Stimulated activated CD4-positive, alpha-beta T cell treated with anti-CD3 and anti-CD28 coated beads, Interleukin-1b, Interleukin-23, amount 100 ng/mL, for 24 hours (primary cell): Measurements from ENCODE around the gene LIPA.
A peak's percentile ranks its signal among the peaks of the same experiment; 100 is the strongest.
"Not testable (repeated sequence)": the region's sequence is repeated elsewhere in the genome, so short reads cannot be mapped to it uniquely, and the experiment has no call there.

ENCODE experiments used
- DNase-seq, 4 experiments: peaks; one replicate each; pipeline ENCODE4 v3.0.0-alpha.2; 2020; ENCODE audit warnings: low read depth in 4 of 4, low spot score in 1 of 4

LIPA gene

DNA sequence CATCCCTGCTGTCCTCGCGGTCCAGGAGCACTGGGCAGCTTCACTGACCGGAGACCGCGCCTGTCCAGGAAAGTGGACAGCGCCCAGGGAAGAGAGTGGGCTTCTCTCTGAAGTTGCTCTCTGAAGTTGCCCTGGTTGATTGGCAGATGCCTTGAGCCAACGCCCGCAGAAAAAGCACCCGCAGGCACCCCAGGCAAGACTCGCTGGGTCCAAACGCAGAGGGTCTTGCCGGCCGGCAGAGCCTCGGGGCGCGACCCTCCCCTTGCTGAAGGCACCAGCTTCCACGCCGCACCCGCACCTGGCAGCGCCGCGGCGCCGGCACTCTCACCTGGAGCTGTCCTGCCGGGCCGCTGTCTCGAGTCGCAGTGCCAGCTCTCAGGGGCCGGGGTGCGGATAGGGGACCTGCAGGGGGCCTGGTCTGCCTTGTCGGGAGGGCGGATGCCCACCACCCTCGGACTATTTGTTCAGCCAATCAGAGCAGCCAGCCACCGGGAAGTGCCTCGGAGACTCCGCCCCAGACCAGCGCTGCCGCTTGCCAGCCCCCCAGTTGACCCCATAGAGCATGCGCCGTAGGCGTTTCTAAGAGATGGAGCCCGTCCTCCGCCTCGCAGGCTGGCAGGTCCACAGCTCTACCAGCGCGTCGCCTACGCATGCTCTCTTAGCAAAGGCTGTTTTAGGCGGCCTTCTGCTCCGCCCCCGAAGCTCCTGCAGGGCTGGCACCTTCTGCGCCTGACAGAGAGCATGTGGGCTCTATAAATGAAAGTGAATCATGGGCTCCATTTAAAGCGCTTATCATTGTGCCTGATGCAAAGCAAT lies at the start of gene LIPA:
TSS of gene LIPA (minus strand) at position 367 of the 816 bp plus-strand sequence. CDS start 4,127 bp downstream, outside the sequence.
- peak; percentile 81 to 92 (median 90) for DNase-seq

GRCh38 chr10:89301232-89301631 lies 49.7 kb upstream of the LIPA start:
- DNase-seq, result no peak

DNA sequence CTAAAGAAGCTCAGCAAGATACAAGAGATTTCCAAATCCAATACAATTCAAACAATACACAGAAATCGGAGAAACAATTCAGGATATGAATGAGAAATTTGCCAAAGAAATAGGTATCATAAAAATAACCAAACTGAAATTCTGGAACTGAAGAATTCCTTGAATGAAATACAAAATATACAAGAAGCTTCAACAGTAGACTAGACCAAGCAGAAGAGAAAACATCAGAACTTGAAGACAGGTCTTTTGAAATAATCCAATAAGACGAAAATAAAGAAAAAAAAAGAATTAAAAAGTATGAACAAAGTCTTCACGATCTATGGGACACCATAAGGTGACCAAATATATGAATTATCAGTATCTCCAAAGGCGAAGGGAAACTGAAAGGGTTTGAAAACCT lies 47.5 kb upstream of the LIPA start:
- DNase-seq, result no peak

GRCh38 chr10:89297791-89298190 lies 46.2 kb upstream of the LIPA start:
- DNase-seq, result no peak

GRCh38 chr10:89297356-89297755 lies 45.8 kb upstream of the LIPA start:
- DNase-seq, result no peak

DNA sequence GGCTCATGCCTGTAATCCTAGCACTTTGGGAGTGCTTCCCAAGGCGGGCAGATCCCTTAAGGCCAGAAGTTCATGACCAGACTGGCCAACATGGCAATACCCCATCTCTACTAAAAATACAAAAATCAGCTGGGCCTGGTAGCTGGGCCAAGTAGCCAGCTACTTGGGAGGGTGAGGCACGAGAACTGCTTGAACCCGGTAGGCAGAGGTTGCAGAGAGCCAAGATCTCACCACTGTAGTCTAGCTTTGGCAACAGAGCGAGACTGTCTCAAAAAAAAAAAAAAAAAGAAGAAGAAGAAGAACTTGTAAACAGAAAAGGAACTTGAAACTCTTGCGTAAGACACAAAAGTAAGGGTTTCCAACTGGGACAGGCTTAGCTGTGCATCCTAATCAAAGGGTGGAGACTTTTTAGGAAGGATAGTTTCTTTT lies 44.7 kb upstream of the LIPA start:
- DNase-seq, result no peak

DNA sequence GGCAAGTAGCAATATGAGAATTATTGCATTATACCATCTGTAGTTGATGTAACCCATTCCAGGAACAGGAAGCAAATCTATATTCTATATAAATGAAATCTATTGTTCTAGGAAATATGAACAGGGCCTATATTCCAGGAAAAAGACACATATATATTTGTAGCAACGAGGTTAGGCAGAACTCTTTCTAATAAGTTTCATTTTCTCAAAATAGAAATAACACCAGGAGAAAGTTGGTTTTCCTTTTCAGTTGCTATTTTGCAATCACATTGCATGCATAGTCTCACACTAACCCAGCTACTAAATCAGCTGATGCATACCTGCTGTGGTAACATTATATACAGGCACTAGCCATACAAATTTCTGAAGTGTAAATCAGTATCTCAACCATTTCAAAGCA lies 44.0 kb upstream of the LIPA start:
- DNase-seq, result no peak

DNA sequence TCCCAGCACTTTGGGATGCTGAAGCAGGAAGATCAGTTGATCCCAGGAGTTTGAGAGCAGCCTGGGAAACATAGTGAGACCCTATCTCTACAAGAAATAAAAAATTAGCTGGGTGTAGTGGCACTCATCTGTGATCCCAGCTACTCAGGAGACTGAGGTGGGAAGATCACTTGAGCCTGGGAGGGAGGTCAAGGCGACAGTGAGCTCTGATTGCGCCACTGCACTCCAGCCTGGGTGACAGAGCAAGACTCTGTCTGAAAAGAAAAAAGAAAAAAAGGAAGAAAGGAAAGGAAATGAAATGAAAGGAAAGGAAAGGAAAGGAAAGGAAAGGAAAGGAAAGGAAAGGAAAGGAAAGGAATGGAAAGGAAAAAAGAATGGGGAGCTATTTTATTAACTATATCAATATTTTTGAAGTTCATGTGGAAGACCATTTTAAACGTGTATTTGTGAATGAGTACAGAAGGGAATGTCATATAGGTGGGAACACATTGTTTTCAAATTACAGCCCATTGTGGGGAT lies 43.2 kb upstream of the LIPA start:
- DNase-seq, result no peak

DNA sequence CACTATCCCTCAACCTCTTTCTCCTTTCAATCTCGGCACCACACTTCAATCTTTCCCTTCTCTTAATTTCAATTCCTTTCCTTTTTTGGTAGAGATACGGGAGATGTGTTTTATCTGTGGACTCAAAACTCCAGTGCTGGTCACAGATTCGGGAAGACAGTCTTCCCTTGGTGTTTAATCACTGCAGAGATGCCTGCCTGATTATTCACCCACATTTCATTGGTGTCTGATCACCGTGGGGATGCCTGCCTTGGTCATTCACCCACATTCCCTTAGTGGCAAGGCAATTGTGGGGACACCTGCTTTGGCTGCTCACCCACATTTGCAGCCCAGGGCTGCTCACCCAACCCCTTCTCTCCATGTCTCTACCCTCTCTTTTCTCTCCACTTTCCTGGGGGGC lies 33.7 kb upstream of the LIPA start:
- DNase-seq, result not testable (repeated sequence)

DNA sequence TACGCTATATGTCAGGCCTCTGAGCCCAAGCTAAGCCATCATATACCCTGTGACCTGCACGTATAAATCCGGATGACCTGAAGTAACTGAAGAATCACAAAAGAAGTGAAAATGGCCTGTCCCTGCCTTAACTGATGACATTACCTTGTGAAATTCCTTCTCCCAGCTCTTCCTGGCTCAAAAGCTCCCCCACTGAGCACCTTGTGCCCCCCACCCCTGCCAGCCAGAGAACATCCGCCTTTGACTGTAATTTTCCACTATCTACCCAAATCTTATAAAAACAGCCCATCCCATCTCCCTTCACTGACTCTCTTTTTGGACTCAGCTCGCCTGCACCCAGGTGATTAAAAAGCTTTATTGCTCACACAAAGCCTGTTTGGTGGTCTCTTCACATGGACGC lies 33.1 kb upstream of the LIPA start:
- DNase-seq, result not testable (repeated sequence)

- DNase-seq, result no peak
These were observed 32.4 kb upstream of the LIPA start for GRCh38 chr10:89283936-89284475.

- DNase-seq, result no peak
These were observed 31.7 kb upstream of the LIPA start for GRCh38 chr10:89283025-89283935.

GRCh38 chr10:89281606-89282395 lies 30.2 kb upstream of the LIPA start:
- DNase-seq, result no peak

DNA sequence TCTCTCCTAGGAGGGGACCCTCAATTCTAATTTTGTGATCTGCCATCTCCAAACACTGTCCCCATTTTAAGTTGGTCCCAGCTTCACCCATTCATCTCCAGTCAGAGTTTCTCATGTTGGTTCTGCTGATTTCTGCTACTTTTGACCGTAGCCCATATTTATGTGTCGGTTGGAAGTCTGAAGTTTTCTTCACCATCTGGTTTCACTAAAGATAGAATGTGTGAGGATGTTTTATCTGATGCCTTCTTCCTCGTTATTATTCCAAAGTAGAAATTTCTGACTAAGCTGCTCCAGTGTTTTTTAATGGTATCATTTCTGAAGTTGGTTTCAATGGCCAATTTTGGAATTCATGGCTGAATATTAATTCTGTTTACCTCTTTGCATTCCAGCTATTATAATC lies 28.9 kb upstream of the LIPA start:
- no peak for DNase-seq

GRCh38 chr10:89279421-89279869 lies 27.9 kb upstream of the LIPA start:
- DNase-seq, result no peak

GRCh38 chr10:89278900-89279392 lies 27.4 kb upstream of the LIPA start:
- DNase-seq, result no peak

- no peak for DNase-seq
These were observed 26.5 kb upstream of the LIPA start for GRCh38 chr10:89278034-89278535.

DNA sequence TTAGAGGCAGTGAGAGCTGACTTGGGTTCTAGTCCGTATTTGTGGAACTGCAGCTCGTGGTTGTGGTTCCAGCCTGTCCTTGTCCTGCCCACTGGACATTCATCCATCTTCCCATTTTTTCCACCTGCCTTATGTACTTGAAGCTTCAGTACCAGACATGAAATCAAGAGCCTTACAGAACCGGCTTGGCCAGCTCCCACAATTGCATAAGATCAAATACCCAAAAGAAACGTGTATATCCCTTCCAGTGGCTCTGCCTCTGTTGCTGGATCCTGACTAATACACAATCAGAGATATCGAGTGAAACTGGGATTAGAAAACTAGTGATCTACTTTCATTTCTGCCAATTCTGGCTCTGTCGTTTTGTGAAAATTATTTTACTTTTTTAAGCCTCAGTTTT lies 23.8 kb upstream of the LIPA start:
- no peak for DNase-seq

- no peak for DNase-seq
These were observed 23.4 kb upstream of the LIPA start for GRCh38 chr10:89274928-89275327.

DNA sequence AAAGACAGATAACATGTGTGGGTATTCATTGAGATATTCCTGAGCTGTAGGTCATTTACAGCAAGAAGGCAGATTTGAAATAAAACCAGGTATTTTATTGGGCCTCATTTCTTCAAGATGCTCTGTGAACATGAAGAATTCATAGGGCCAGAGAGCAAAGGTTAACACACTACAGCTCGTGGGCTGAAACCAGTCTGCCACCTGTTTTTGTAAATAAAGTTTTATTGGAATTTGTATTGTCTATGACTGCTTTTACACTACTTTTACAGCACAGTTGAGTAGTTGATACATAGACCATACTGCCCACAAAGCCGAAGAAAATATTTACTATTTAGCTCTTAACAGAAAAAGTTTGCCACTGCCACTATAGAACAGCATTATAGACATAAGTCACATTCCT lies 22.1 kb upstream of the LIPA start:
- DNase-seq, result no peak
